HepG2 (cell line): ENCODE data around the gene PDCD1LG2. TPM values are rescaled to one million over a fixed set of nuclear protein-coding genes. Genes with fewer than 3 reads are reported as not detected.

ENCODE experiments used
- ATAC-seq: fragments of 200-7000 bp; cut with Tn5 transposase; 3 replicates; pipeline ENCODE4 v1.9.1; 2020; ENCODE audit warnings: mild to moderate bottlenecking, moderate library complexity
- BruUV-seq: library from RNA; stranded (reverse); fragments of 400-500 nt; replicated peaks from 2 replicates; lab custom pipeline; 2021; lab: Mats Ljungman, UMichigan
- CTCF ChIA-PET: fragments of 300-600 bp; formaldehyde crosslinking; extraction: SDS; loops from one replicate; lab custom pipeline; 2021; ENCODE audit warnings: low total read pairs, inconsistent platforms, low intra/inter-chr PET ratio; lab: Yijun Ruan, JAX
- POLR2A ChIA-PET: fragments of 350-600 bp; sonication (Branson Sonifier 250); formaldehyde crosslinking; loops from one replicate; lab custom pipeline; 2020; ENCODE audit warnings: antibody characterized with exemption, inconsistent platforms; lab: Yijun Ruan, JAX
- DNase-seq: peaks from one replicate; pipeline ENCODE4 v3.0.0-alpha.2; 2015; ENCODE audit warnings: low spot score
- FAIRE-seq: peaks from 3 replicates; lab custom pipeline; 2011; peaks lifted over from hg19 to GRCh38; lab: Jason Lieb, UNC
- H2AFZ ChIP-seq: one replicate; pipeline ENCODE4 v1.6.1; 2011; ENCODE audit warnings: low read length, inconsistent platforms
- H3K27ac ChIP-seq: fragments of 300-600 bp; 3 replicates; pipeline ENCODE4 v1.8.0; 2011; ENCODE audit warnings: mixed run types, mild to moderate bottlenecking, mixed read lengths, low read length, inconsistent platforms; ENCODE audit not compliant: insufficient read depth; ENCODE audit errors: extremely low read length
- H3K27me3 ChIP-seq, 2 experiments: fragments of 200-600 bp in 1 of 2; 2 replicates in 1 of 2; 3 replicates in 1 of 2; pipeline versions ENCODE4 v1.6.0 to v1.8.0; 2011; ENCODE audit warnings: low read length in 2 of 2, mild to moderate bottlenecking in 2 of 2, moderate library complexity in 2 of 2, inconsistent platforms in 1 of 2; ENCODE audit not compliant: insufficient read depth in 2 of 2, control insufficient read depth in 1 of 2
- H3K36me3 ChIP-seq, 2 experiments: fragments of 200-600 bp in 1 of 2; replicated peaks in 1 of 2; 2 replicates in 1 of 2; 3 replicates in 1 of 2; pipeline versions ENCODE4 v1.5.1 to v1.8.0; 2011; ENCODE audit warnings: low read length in 2 of 2, inconsistent platforms in 1 of 2; ENCODE audit not compliant: insufficient read depth in 2 of 2, control insufficient read depth in 1 of 2
- H3K4me1 ChIP-seq: 2 replicates; pipeline ENCODE4 v1.5.1; 2012; ENCODE audit warnings: low read length, inconsistent platforms; ENCODE audit not compliant: insufficient read depth
- H3K4me2 ChIP-seq: 2 replicates; pipeline ENCODE4 v1.6.0; 2011; ENCODE audit warnings: low read depth, low read length, inconsistent platforms
- H3K4me3 ChIP-seq, 3 experiments: fragments of 200-600 bp in 1 of 3; sonication (generic), shearing (Covaris generic) in 1 of 3; replicated peaks in 1 of 3; 2 replicates each; pipeline ENCODE4 v1.5.1; 2011 to 2016; ENCODE audit warnings: low read length in 3 of 3, inconsistent platforms in 2 of 3, low read depth in 2 of 3, mild to moderate bottlenecking in 2 of 3, control low read depth in 1 of 3, mixed read lengths in 1 of 3; ENCODE audit not compliant: insufficient read depth in 1 of 3
- H3K79me2 ChIP-seq: one replicate; pipeline ENCODE4 v1.6.1; 2011; ENCODE audit warnings: low read length, inconsistent platforms; ENCODE audit not compliant: insufficient read depth
- H3K9ac ChIP-seq: 2 replicates; pipeline ENCODE4 v1.6.0; 2011; ENCODE audit warnings: mild to moderate bottlenecking, low read depth, low read length, inconsistent platforms; ENCODE audit not compliant: insufficient read depth
- H3K9me3 ChIP-seq: 2 replicates; pipeline ENCODE4 v1.5.1; 2012; ENCODE audit warnings: mild to moderate bottlenecking, low read length
- H4K20me1 ChIP-seq: 2 replicates; pipeline ENCODE4 v1.6.0; 2011; ENCODE audit warnings: inconsistent platforms, mild to moderate bottlenecking, low read length, moderate library complexity; ENCODE audit not compliant: insufficient read depth
- FOXP1 ChIP-seq, 2 experiments: fragments of 450-650 bp in 1 of 2; IDR thresholded peaks; 2 replicates each; pipeline ENCODE4 v1.6.1; 2017 to 2018; ENCODE audit warnings: antibody characterized with exemption in 1 of 2
- HNRNPH1 ChIP-seq: fragments of 200-400 bp; formaldehyde crosslinking; optimal IDR thresholded peaks from 2 replicates; pipeline ENCODE3; 2017; ENCODE audit warnings: mild to moderate bottlenecking, low read depth, low read length
- ISX ChIP-seq: sonication (generic); formaldehyde crosslinking; conservative IDR thresholded peaks from 2 replicates; pipeline ENCODE4 v1.5.0; 2020; ENCODE audit warnings: missing genetic modification reagents
- MAFK ChIP-seq, 2 experiments: IDR thresholded peaks in 1 of 2; conservative IDR thresholded peaks in 1 of 2; 2 replicates each; pipeline ENCODE4 v1.6.1; 2011; ENCODE audit warnings: improper control_type of control experiment in 2 of 2, low read length in 2 of 2
- NCOR1 ChIP-seq: fragments of 200-600 bp; sonication (generic); IDR thresholded peaks from 2 replicates; pipeline ENCODE4 v1.7.0; 2017; ENCODE audit warnings: antibody characterized with exemption, low read length, borderline replicate concordance
- PPARG ChIP-seq: conservative IDR thresholded peaks from 2 replicates; pipeline ENCODE4 v1.6.1; 2016; ENCODE audit warnings: missing biosample characterization, missing genetic modification reagents
- PRMT3 ChIP-seq: sonication (generic); formaldehyde crosslinking; IDR thresholded peaks from 2 replicates; pipeline ENCODE4 v1.8.1; 2022; ENCODE audit warnings: low read depth, mild to moderate bottlenecking, moderate library complexity, missing genetic modification reagents, borderline replicate concordance
- RFXANK ChIP-seq: IDR thresholded peaks from 2 replicates; pipeline ENCODE4 v1.6.1; 2016
- SP140L ChIP-seq: sonication (generic); formaldehyde crosslinking; IDR thresholded peaks from 2 replicates; pipeline ENCODE4 v1.4.0; 2020; ENCODE audit warnings: missing genetic modification reagents, borderline replicate concordance
- TBX2 ChIP-seq: sonication (generic); formaldehyde crosslinking; IDR thresholded peaks from 2 replicates; pipeline ENCODE4 v1.5.0; 2020; ENCODE audit warnings: missing genetic modification reagents, mild to moderate bottlenecking, borderline replicate concordance
- TEAD3 ChIP-seq: optimal IDR thresholded peaks from 2 replicates; pipeline ENCODE3; 2016; ENCODE audit warnings: borderline replicate concordance
- ZNF180 ChIP-seq: sonication (generic); formaldehyde crosslinking; IDR thresholded peaks from 2 replicates; pipeline ENCODE4 v1.4.0; 2020; ENCODE audit warnings: low read depth, missing genetic modification reagents, borderline replicate concordance
- ZNF207 ChIP-seq: fragments of 450-650 bp; IDR thresholded peaks from 2 replicates; pipeline ENCODE4 v1.6.1; 2016; ENCODE audit warnings: antibody characterized with exemption, borderline replicate concordance
- ZNF274 ChIP-seq: sonication (generic); formaldehyde crosslinking; IDR thresholded peaks from 2 replicates; pipeline ENCODE4 v1.5.1; 2020; ENCODE audit warnings: mild to moderate bottlenecking, missing genetic modification reagents
- ZNF383 ChIP-seq: sonication (generic); formaldehyde crosslinking; IDR thresholded peaks from 2 replicates; pipeline ENCODE4 v1.4.0; 2020; ENCODE audit warnings: missing genetic modification reagents, mild to moderate bottlenecking, borderline replicate concordance
- ZNF850 ChIP-seq: sonication (generic); formaldehyde crosslinking; conservative IDR thresholded peaks from 2 replicates; pipeline ENCODE4 v1.9.0; 2021; ENCODE audit warnings: mild to moderate bottlenecking, missing genetic modification reagents
- ZSCAN30 ChIP-seq: sonication (generic); formaldehyde crosslinking; IDR thresholded peaks from 2 replicates; pipeline ENCODE4 v1.5.0; 2020; ENCODE audit warnings: mild to moderate bottlenecking, missing genetic modification reagents
- WGBS: methylation state at CpG from one replicate; pipeline ENCODE4 v1.1.6; 2017; ENCODE audit warnings: low lambda C conversion rate; 5-methylcytosine and 5-hydroxymethylcytosine counted together
- in situ Hi-C: cut with HindIII; loops from 2 replicates; pipeline ENCODE4 v1.10.0; 2017; ENCODE audit warnings: low pct_unique_long_range_greater_than_20kb; ENCODE audit not compliant: extremely low pct_ligation_motif_present
- intact Hi-C: fragments of 100-400 bp; cut with micrococcal nuclease; formaldehyde crosslinking; loops from one replicate; pipeline ENCODE4 v1.10.0; 2022; ENCODE audit not compliant: unreplicated experiment
- polyA plus RNA-seq, 8 experiments: library from polyadenylated mRNA; depleted of rRNA in 3 of 8; stranded (reverse) in 7 of 8; unstranded in 1 of 8; fragments of >200 nt; fragmentation: Illumina TruSeq in 4 of 8; extraction: Trizol in 4 of 8; gene quantifications; 2 replicates each; pipeline versions ENCODE4 v1.2.1 to v1.2.3, GENCODE V29; 2011 to 2016; ENCODE audit warnings: low read depth in 4 of 8, missing spikeins in 1 of 8, mixed read lengths in 1 of 8; ENCODE audit not compliant: insufficient read depth in 1 of 8
- total RNA-seq, 5 experiments: library from RNA; depleted of rRNA; stranded (reverse); fragments of >200 nt; fragmentation: Illumina TruSeq; extraction: Trizol; gene quantifications; 2 replicates each; pipeline ENCODE4 v1.2.3, GENCODE V29; 2016; ENCODE audit warnings: low read depth in 1 of 5
- TF ChIP-seq, protein P1 (sequence below): sonication (generic); formaldehyde crosslinking; conservative IDR thresholded peaks from 2 replicates; pipeline ENCODE4 v1.4.0; 2020; ENCODE audit warnings: missing genetic modification reagents

PDCD1LG2 gene
- total and polyA plus RNA-seq, 2 of the 13 experiments (the other 11 are each of a cell fraction or from before 2014, with no cell fraction given) = not detected

DNA sequence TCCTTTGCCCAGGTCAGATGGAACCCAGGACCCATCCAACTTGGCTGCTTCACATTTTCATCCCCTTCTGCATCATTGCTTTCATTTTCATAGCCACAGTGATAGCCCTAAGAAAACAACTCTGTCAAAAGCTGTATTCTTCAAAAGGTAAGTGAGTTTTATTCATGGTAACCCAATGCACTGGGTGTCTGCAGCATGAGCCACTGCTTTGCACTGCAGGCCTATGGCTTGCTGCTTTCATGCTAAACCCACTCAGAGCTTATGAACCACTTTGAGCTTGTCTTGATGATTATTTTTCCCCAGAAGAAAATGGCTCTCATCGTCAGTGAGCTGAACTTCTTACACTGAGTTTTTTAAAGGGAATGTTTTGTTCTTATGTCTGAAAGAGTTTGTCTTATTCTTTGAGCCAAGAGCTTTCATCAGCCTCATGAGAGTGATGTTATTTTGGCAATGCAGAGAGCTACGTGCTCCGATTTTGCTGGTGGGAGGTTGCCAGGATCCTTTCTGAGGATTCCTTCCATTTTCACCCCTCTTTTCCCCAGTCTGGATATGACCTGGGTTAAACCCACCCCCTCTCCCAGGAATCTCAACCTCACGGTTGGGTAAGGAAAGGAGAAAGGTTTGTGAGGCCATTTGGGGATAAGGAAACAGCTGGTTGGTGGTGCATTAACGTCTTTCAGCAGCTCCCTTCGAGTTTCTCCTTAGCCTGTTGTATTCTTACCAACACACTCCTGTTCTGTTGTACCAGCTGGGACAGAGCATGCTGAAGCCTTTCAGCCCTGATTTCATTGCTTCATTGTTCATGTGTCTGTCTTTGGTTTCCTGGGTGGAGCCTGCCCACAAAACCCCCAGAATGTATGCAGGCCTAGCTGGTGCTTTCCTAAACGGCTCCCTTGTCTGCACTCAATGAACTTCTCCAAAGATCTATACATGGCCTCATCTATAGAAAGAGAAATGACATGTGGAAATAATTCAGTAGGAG, 47.6 kb downstream of the PDCD1LG2 start:
- POLR2A ChIA-PET = no interaction called here
- FAIRE-seq = no peak

DNA sequence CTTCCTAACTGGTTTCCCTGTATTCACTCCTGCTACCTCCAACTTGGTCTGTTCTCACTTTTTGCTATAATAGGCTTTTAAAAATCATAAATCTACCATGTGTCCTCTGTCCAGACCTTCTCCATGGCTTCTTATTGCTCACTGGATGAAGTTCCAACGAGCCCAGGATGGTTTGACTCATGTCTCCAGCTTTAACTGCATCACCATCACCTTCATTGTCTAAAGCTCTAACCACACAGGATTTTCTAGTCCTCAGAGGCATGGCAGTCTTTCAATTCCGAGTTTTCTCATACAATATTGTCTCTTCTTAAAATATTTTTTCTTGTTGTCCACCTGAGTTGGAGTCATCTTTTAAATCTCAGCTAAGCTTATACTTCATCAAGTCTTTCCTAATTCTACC, 49.3 kb downstream of the PDCD1LG2 start:
- Histone ChIP-seq H3K27ac (no peak overlapping the region), H4K20me1 (no peaks in the 10 kb centered on the region), H3K4me2 (no peak overlapping the region), H2AFZ (no peak overlapping the region), H3K9me3 (no peaks in the 10 kb centered on the region), H3K27me3 (peaks cover 0 to 4% of the 10 kb centered on the region in 2 experiments; a peak in 1 of 5 replicates), H3K9ac (no peak overlapping the region), H3K79me2 (no peaks in the 10 kb centered on the region), H3K4me1 (no peaks in the 10 kb centered on the region), H3K4me3 (no peak overlapping the region), H3K36me3 (no peaks in the 10 kb centered on the region)
- in situ Hi-C loops = no loop called here
- ChIA-PET POLR2A (no interaction called here), CTCF (no interaction called here)
- BruUV-seq = no TSS peak
- intact Hi-C loops = no loop called here
- WGBS = 0% methylated on average over 2 of the region's 2 CpGs
- DNase-seq = no peak
- no peak for FAIRE-seq
- no peak for ATAC-seq
- TF ChIP-seq HNRNPH1 (no peak), ZNF180 (CRISPR knock-in tag) (no peak), ZNF207 (no peak), ZNF274 (CRISPR knock-in tag) (no peak), TBX2 (CRISPR knock-in tag) (no peak), ZNF383 (CRISPR knock-in tag) (no peak), SP140L (CRISPR knock-in tag) (no peak), ISX (CRISPR knock-in tag) (no peak), ZSCAN30 (CRISPR knock-in tag) (no peak), PPARG (CRISPR knock-in tag) (no peak), MAFK (conservative IDR thresholded peaks at IDR 0.05 in 1 of 2, IDR thresholded peaks at IDR 0.05 in 1 of 2; ENCODE audit: low read length in 2 of 2) (no peak), TEAD3 (CRISPR knock-in tag) (no peak), PRMT3 (CRISPR knock-in tag) (no peak)
- TF ChIP-seq, protein P1, sequence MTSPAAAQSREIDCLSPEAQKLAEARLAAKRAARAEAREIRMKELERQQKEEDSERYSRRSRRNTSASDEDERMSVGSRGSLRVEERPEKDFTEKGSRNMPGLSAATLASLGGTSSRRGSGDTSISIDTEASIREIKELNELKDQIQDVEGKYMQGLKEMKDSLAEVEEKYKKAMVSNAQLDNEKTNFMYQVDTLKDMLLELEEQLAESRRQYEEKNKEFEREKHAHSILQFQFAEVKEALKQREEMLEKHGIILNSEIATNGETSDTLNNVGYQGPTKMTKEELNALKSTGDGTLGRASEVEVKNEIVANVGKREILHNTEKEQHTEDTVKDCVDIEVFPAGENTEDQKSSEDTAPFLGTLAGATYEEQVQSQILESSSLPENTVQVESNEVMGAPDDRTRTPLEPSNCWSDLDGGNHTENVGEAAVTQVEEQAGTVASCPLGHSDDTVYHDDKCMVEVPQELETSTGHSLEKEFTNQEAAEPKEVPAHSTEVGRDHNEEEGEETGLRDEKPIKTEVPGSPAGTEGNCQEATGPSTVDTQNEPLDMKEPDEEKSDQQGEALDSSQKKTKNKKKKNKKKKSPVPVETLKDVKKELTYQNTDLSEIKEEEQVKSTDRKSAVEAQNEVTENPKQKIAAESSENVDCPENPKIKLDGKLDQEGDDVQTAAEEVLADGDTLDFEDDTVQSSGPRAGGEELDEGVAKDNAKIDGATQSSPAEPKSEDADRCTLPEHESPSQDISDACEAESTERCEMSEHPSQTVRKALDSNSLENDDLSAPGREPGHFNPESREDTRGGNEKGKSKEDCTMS (CRISPR knock-in tag) = no peak

More for the DNA sequence above, 47.6 kb downstream of the PDCD1LG2 start:
- in situ Hi-C loops = no loop called here
- H3K4me1 ChIP-seq = no peaks in the 10 kb centered on the region
- no peak overlapping the region for H3K9ac ChIP-seq
- peaks cover 0 to 4% of the 10 kb centered on the region in 2 experiments; a peak in 1 of 5 replicates for H3K27me3 ChIP-seq
- no TSS peak for BruUV-seq
- no peak for DNase-seq
- H3K4me2 ChIP-seq = no peak overlapping the region
- under 1% methylated on average over 7 of the region's 7 CpGs for WGBS
- H3K4me3 ChIP-seq = no peak overlapping the region
- ATAC-seq = no peak
- no peaks in the 10 kb centered on the region for H3K9me3 ChIP-seq
- TF ChIP-seq NCOR1 (no peak), RFXANK (CRISPR knock-in tag) (no peak), FOXP1 (IDR thresholded peaks at IDR 0.05) (no peak), FOXP1 (CRISPR knock-in tag; IDR thresholded peaks at IDR 0.05) (no peak), ZNF850 (no peak)
- no peaks in the 10 kb centered on the region for H3K36me3 ChIP-seq
- no peak overlapping the region for H3K27ac ChIP-seq
- H3K79me2 ChIP-seq = no peaks in the 10 kb centered on the region
- H2AFZ ChIP-seq = no peak overlapping the region
- CTCF ChIA-PET = no interaction called here
- H4K20me1 ChIP-seq = no peaks in the 10 kb centered on the region
- intact Hi-C loops = no loop called here
